HepG2 (cell line): ENCODE results near the gene SERPINF2. TPM values are rescaled to one million over a fixed set of nuclear protein-coding genes. Genes with fewer than 3 reads are reported as not detected.

Experiments used
- KLF16 ChIP-seq, 2 experiments: sonication (generic) in 1 of 2; formaldehyde crosslinking in 1 of 2; IDR thresholded peaks; 2 replicates each; pipeline versions ENCODE4 v1.6.1 to v1.8.0; 2016 to 2023; ENCODE audit warnings: missing genetic modification reagents in 2 of 2, missing compliant biosample characterization in 1 of 2
- MIER3 ChIP-seq: IDR thresholded peaks from 2 replicates; pipeline ENCODE4 v1.6.1; 2016; ENCODE audit warnings: missing compliant biosample characterization, borderline replicate concordance
- MTA1 ChIP-seq: sonication (generic); formaldehyde crosslinking; IDR thresholded peaks from 2 replicates; pipeline ENCODE4 v1.4.0; 2020; ENCODE audit warnings: missing genetic modification reagents, mild to moderate bottlenecking, borderline replicate concordance
- NR3C1 ChIP-seq: sonication (generic); formaldehyde crosslinking; IDR thresholded peaks from 2 replicates; pipeline ENCODE4 v1.4.0; 2020; ENCODE audit warnings: missing genetic modification reagents
- PAF1 ChIP-seq: IDR thresholded peaks from 2 replicates; pipeline ENCODE4 v1.6.1; 2016; ENCODE audit warnings: missing genetic modification reagents, missing compliant biosample characterization
- SIX1 ChIP-seq: sonication (generic); formaldehyde crosslinking; IDR thresholded peaks from 2 replicates; pipeline ENCODE4 v1.4.0; 2020; ENCODE audit warnings: missing genetic modification reagents, borderline replicate concordance
- SMARCC2 ChIP-seq: fragments of 450-650 bp; IDR thresholded peaks from 2 replicates; pipeline ENCODE4 v1.6.1; 2017; ENCODE audit warnings: antibody characterized with exemption, mild to moderate bottlenecking
- SP2 ChIP-seq: sonication (generic); formaldehyde crosslinking; IDR thresholded peaks from 2 replicates; pipeline ENCODE4 v1.5.1; 2020; ENCODE audit warnings: mild to moderate bottlenecking, missing genetic modification reagents
- ZBTB38 ChIP-seq: sonication (generic); formaldehyde crosslinking; IDR thresholded peaks from 2 replicates; pipeline ENCODE4 v1.5.1; 2020; ENCODE audit warnings: mild to moderate bottlenecking, missing genetic modification reagents
- ZKSCAN8 ChIP-seq: IDR thresholded peaks from 2 replicates; pipeline ENCODE4 v1.6.1; 2016; ENCODE audit warnings: borderline replicate concordance, missing genetic modification reagents, missing compliant biosample characterization
- ZMYM3 ChIP-seq: sonication (generic); formaldehyde crosslinking; IDR thresholded peaks from 2 replicates; pipeline ENCODE4 v1.5.1; 2020; ENCODE audit warnings: mild to moderate bottlenecking, missing genetic modification reagents
- ZNF354B ChIP-seq: sonication (generic); formaldehyde crosslinking; IDR thresholded peaks from 2 replicates; pipeline ENCODE4 v1.8.0; 2022; ENCODE audit warnings: mild to moderate bottlenecking, missing genetic modification reagents
- ZNF703 ChIP-seq: sonication (generic); formaldehyde crosslinking; IDR thresholded peaks from 2 replicates; pipeline ENCODE4 v1.5.1; 2020; ENCODE audit warnings: missing genetic modification reagents, mild to moderate bottlenecking, moderate library complexity, borderline replicate concordance
- ZNF773 ChIP-seq: sonication (generic); formaldehyde crosslinking; IDR thresholded peaks from 2 replicates; pipeline ENCODE4 v1.4.0; 2020; ENCODE audit warnings: missing genetic modification reagents, borderline replicate concordance
- ZNF782 ChIP-seq: sonication (generic); formaldehyde crosslinking; IDR thresholded peaks from 2 replicates; pipeline ENCODE4 v1.4.0; 2020; ENCODE audit warnings: missing genetic modification reagents, mild to moderate bottlenecking, borderline replicate concordance
- ZNF788 ChIP-seq: sonication (generic); formaldehyde crosslinking; IDR thresholded peaks from 2 replicates; pipeline ENCODE4 v1.5.0; 2020; ENCODE audit warnings: mild to moderate bottlenecking, missing genetic modification reagents, borderline replicate concordance
- ZSCAN21 ChIP-seq: sonication (generic); formaldehyde crosslinking; IDR thresholded peaks from 2 replicates; pipeline ENCODE4 v1.8.0; 2022; ENCODE audit warnings: mild to moderate bottlenecking, missing genetic modification reagents, moderate library complexity, borderline replicate concordance
- polyA plus RNA-seq, 8 experiments: library from polyadenylated mRNA; depleted of rRNA in 3 of 8; stranded (reverse) in 7 of 8; unstranded in 1 of 8; fragments of >200 nt; fragmentation: Illumina TruSeq in 4 of 8; extraction: Trizol in 4 of 8; gene quantifications; 2 replicates each; pipeline versions ENCODE4 v1.2.1 to v1.2.3, GENCODE V29; 2011 to 2016; ENCODE audit warnings: low read depth in 4 of 8, missing spikeins in 1 of 8, mixed read lengths in 1 of 8; ENCODE audit not compliant: insufficient read depth in 1 of 8
- total RNA-seq, 5 experiments: library from RNA; depleted of rRNA; stranded (reverse); fragments of >200 nt; fragmentation: Illumina TruSeq; extraction: Trizol; gene quantifications; 2 replicates each; pipeline ENCODE4 v1.2.3, GENCODE V29; 2016; ENCODE audit warnings: low read depth in 1 of 5
- TF ChIP-seq, protein P1 (sequence below): IDR thresholded peaks from 2 replicates; pipeline ENCODE4 v1.6.1; 2016; ENCODE audit warnings: missing biosample characterization, missing genetic modification reagents, low read depth
- TF ChIP-seq, protein P2 (sequence below): sonication (generic); formaldehyde crosslinking; IDR thresholded peaks from 2 replicates; pipeline ENCODE4 v1.5.1; 2020; ENCODE audit warnings: missing genetic modification reagents, mild to moderate bottlenecking, borderline replicate concordance
- TF ChIP-seq, protein P3 (sequence below): sonication (generic); formaldehyde crosslinking; IDR thresholded peaks from 2 replicates; pipeline ENCODE4 v1.5.1; 2020; ENCODE audit warnings: mild to moderate bottlenecking, missing genetic modification reagents, borderline replicate concordance

The SERPINF2 gene
- total and polyA plus RNA-seq, 2 of the 13 experiments (the other 11 are each of a cell fraction or from before 2014, with no cell fraction given) = 309 to 548 TPM

DNA sequence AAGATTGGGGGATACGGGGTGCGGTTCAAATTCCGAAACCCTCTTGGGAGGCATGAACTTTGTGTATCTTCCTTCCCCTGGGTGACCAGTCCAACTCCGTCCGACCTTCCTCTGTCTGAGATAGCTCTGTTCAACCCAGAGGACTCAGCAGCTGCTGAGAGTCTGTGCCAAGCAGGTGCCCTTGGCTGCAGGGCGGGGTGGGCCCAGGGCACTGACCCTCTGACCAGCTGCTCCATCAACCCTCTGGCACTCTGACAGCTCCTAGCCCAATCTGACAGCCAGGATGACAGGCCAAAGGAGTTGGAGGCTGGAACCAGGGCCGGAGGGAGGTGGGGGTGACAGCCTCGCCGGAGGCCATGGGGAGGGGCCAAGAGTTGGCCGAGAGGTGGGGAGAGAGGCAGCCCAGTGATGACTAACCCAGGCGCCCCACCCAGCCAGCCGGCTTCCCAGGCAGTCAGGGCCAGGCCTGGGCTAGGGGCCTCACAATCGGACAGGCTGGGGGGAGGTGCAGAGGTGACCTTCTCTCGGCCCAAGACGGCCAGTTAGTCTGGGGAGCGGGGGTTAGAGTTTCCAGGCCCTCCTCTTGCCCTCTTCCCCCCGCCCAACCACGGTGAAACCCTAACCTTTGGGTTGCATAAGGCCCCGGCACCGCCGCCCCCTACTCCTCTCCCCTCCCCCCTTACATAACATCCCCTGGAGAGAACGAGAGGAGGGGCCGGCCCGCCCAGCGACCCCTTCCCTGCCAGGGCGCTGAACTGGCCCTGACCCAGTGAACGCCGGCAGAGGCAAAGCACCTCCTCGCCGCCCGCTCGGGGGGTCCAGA, 27.5 kb upstream of the SERPINF2 start (continued):
- TF ChIP-seq, protein P1, sequence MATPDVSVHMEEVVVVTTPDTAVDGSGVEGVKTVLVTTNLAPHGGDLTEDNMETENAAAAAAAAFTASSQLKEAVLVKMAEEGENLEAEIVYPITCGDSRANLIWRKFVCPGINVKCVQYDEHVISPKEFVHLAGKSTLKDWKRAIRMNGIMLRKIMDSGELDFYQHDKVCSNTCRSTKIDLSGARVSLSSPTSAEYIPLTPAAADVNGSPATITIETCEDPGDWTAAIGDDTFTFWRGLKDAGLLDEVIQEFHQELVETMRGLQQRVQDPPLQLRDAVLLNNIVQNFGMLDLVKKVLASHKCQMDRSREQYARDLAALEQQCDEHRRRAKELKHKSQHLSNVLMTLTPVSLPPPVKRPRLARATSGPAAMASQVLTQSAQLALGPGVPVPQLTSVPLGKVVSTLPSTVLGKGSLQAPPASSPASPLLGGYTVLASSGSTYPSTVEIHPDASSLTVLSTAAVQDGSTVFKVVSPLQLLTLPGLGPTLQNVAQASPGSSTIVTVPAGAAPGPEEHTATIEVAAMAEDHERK (CRISPR knock-in tag) = no peak
- TF ChIP-seq NR3C1 (CRISPR knock-in tag) = no peak
- no peak for TF ChIP-seq ZNF703
- TF ChIP-seq MTA1 (CRISPR knock-in tag) = 0 out of 2 replicates have a peak, but pooled peaks have one; percentile 20
- no peak for TF ChIP-seq ZNF354B (CRISPR knock-in tag)
- no peak for TF ChIP-seq ZBTB38 (CRISPR knock-in tag)
- peak; percentile 63 for TF ChIP-seq ZNF788 (CRISPR knock-in tag)
- TF ChIP-seq, protein P2, sequence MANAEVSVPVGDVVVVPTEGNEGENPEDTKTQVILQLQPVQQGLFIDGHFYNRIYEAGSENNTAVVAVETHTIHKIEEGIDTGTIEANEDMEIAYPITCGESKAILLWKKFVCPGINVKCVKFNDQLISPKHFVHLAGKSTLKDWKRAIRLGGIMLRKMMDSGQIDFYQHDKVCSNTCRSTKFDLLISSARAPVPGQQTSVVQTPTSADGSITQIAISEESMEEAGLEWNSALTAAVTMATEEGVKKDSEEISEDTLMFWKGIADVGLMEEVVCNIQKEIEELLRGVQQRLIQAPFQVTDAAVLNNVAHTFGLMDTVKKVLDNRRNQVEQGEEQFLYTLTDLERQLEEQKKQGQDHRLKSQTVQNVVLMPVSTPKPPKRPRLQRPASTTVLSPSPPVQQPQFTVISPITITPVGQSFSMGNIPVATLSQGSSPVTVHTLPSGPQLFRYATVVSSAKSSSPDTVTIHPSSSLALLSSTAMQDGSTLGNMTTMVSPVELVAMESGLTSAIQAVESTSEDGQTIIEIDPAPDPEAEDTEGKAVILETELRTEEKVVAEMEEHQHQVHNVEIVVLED = peak; percentile 58
- TF ChIP-seq ZNF773 (CRISPR knock-in tag) = 0 out of 2 replicates have a peak, but pooled peaks have one; percentile 16
- TF ChIP-seq SIX1 (CRISPR knock-in tag) = no peak
- TF ChIP-seq ZNF782 = peak; percentile 66; the same call in 1 of the 2 replicates
- TF ChIP-seq SP2 (CRISPR knock-in tag) = no peak
- TF ChIP-seq KLF16 (CRISPR knock-in tag; IDR thresholded peaks at IDR 0.05) = peak in 1 of 2 experiments; percentile 6; a peak in 1 of 4 replicates
- TF ChIP-seq ZMYM3 (CRISPR knock-in tag) = no peak
- TF ChIP-seq MIER3 = 0 out of 2 replicates have a peak, but pooled peaks have one; percentile 21
- no peak for TF ChIP-seq SMARCC2
- TF ChIP-seq, protein P3, sequence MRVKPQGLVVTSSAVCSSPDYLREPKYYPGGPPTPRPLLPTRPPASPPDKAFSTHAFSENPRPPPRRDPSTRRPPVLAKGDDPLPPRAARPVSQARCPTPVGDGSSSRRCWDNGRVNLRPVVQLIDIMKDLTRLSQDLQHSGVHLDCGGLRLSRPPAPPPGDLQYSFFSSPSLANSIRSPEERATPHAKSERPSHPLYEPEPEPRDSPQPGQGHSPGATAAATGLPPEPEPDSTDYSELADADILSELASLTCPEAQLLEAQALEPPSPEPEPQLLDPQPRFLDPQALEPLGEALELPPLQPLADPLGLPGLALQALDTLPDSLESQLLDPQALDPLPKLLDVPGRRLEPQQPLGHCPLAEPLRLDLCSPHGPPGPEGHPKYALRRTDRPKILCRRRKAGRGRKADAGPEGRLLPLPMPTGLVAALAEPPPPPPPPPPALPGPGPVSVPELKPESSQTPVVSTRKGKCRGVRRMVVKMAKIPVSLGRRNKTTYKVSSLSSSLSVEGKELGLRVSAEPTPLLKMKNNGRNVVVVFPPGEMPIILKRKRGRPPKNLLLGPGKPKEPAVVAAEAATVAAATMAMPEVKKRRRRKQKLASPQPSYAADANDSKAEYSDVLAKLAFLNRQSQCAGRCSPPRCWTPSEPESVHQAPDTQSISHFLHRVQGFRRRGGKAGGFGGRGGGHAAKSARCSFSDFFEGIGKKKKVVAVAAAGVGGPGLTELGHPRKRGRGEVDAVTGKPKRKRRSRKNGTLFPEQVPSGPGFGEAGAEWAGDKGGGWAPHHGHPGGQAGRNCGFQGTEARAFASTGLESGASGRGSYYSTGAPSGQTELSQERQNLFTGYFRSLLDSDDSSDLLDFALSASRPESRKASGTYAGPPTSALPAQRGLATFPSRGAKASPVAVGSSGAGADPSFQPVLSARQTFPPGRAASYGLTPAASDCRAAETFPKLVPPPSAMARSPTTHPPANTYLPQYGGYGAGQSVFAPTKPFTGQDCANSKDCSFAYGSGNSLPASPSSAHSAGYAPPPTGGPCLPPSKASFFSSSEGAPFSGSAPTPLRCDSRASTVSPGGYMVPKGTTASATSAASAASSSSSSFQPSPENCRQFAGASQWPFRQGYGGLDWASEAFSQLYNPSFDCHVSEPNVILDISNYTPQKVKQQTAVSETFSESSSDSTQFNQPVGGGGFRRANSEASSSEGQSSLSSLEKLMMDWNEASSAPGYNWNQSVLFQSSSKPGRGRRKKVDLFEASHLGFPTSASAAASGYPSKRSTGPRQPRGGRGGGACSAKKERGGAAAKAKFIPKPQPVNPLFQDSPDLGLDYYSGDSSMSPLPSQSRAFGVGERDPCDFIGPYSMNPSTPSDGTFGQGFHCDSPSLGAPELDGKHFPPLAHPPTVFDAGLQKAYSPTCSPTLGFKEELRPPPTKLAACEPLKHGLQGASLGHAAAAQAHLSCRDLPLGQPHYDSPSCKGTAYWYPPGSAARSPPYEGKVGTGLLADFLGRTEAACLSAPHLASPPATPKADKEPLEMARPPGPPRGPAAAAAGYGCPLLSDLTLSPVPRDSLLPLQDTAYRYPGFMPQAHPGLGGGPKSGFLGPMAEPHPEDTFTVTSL (CRISPR knock-in tag) = 0 out of 2 replicates have a peak, but pooled peaks have one; percentile 41
- TF ChIP-seq PAF1 (CRISPR knock-in tag) = no peak
- peak; percentile 38; the same call in 1 of the 2 replicates for TF ChIP-seq ZSCAN21 (CRISPR knock-in tag)
- 0 out of 2 replicates have a peak, but pooled peaks have one; percentile 23 for TF ChIP-seq ZKSCAN8 (CRISPR knock-in tag)
